HCT116 (cell line): ENCODE results near the gene SAMD1. TPM values are rescaled to one million over a fixed set of nuclear protein-coding genes. Genes with fewer than 3 reads are reported as not detected.

ENCODE experiments used
- ATAC-seq: fragments of 200-7000 bp; cut with Tn5 transposase; 2 replicates; pipeline ENCODE4 v1.9.1; 2020; ENCODE audit warnings: mild to moderate bottlenecking, moderate library complexity
- BruUV-seq: library from RNA; stranded (reverse); fragments of 400-500 nt; replicated peaks from 2 replicates; lab custom pipeline; 2021; lab: Mats Ljungman, UMichigan
- CTCF ChIA-PET: fragments of 300-600 bp; sonication (Branson Sonifier 250); formaldehyde crosslinking; loops from one replicate; lab custom pipeline; 2021; ENCODE audit warnings: antibody characterized with exemption; lab: Charles Lee
- POLR2A ChIA-PET: fragments of 300-600, 350-600 bp; sonication (Branson Sonifier 250); formaldehyde crosslinking; loops from one replicate; lab custom pipeline; 2021; ENCODE audit warnings: antibody characterized with exemption; lab: Charles Lee
- RAD21 ChIA-PET, 2 experiments: fragments of 300-600 bp; sonication (Branson Sonifier 250); formaldehyde crosslinking; loops; one replicate each; lab custom pipeline; 2023; ENCODE audit warnings: low total read pairs in 2 of 2; ENCODE audit not compliant: uncharacterized antibody in 2 of 2, unreplicated experiment in 2 of 2, low non-redundant PET in 1 of 2; lab: Charles Lee
- DNase-seq: peaks from one replicate; pipeline ENCODE4 v3.0.0-alpha.2; 2010; ENCODE audit warnings: low read depth, low spot score
- H2AFZ ChIP-seq: fragments of 200-600 bp; shearing (Covaris generic), sonication (generic); 2 replicates; pipeline ENCODE4 v1.6.1; 2017; ENCODE audit warnings: low read depth, mixed run types, mixed read lengths, antibody characterized with exemption, low read length; ENCODE audit not compliant: poor library complexity, severe bottlenecking
- H3K27ac ChIP-seq: 2 replicates; pipeline ENCODE4 v1.5.1; 2012; ENCODE audit warnings: low read depth, low read length
- H3K27me3 ChIP-seq: fragments of 200-600 bp; sonication (generic); 2 replicates; pipeline ENCODE4 v1.6.1; 2016; ENCODE audit warnings: mixed run types, low read length, mixed read lengths; ENCODE audit not compliant: insufficient read depth
- H3K36me3 ChIP-seq, 2 experiments: fragments of 200-500 bp in 1 of 2; fragments of 200-600 bp in 1 of 2; sonication (Bioruptor generic) in 1 of 2; sonication (generic) in 1 of 2; 2 replicates each; pipeline versions ENCODE4 v1.5.1 to v1.6.1; 2014 to 2016; ENCODE audit warnings: low read length in 2 of 2, inconsistent platforms in 1 of 2, mixed read lengths in 1 of 2, mixed run types in 1 of 2; ENCODE audit not compliant: insufficient read depth in 2 of 2, control insufficient read depth in 1 of 2
- H3K4me1 ChIP-seq, 2 experiments: fragments of 200-600 bp in 1 of 2; sonication (generic) in 1 of 2; 2 replicates each; pipeline versions ENCODE4 v1.5.1 to v1.6.1; 2012 to 2017; ENCODE audit warnings: low read length in 2 of 2, inconsistent platforms in 1 of 2, mild to moderate bottlenecking in 1 of 2, mixed read lengths in 1 of 2, mixed run types in 1 of 2, moderate library complexity in 1 of 2; ENCODE audit not compliant: insufficient read depth in 2 of 2, control insufficient read depth in 1 of 2
- H3K4me2 ChIP-seq: fragments of 200-600 bp; sonication (generic); 2 replicates; pipeline ENCODE4 v1.6.1; 2017; ENCODE audit warnings: mixed run types, low read length, mixed read lengths
- H3K4me3 ChIP-seq, 2 experiments: fragments of 200-600 bp in 1 of 2; sonication (generic) in 1 of 2; replicated peaks in 1 of 2; 2 replicates each; pipeline ENCODE4 v1.5.1; 2011 to 2016; ENCODE audit warnings: low read length in 2 of 2, control low read depth in 1 of 2, low read depth in 1 of 2, mild to moderate bottlenecking in 1 of 2, mixed read lengths in 1 of 2, mixed run types in 1 of 2
- H3K79me2 ChIP-seq: fragments of 200-600 bp; sonication (generic); 2 replicates; pipeline ENCODE4 v1.6.1; 2017; ENCODE audit warnings: mild to moderate bottlenecking, mixed run types, low read length, moderate library complexity, mixed read lengths; ENCODE audit not compliant: insufficient read depth
- H3K9ac ChIP-seq: fragments of 200-600 bp; sonication (generic); 2 replicates; pipeline ENCODE4 v1.6.1; 2016; ENCODE audit warnings: low read length, mixed read lengths
- H3K9me2 ChIP-seq: fragments of 200-600 bp; sonication (generic), shearing (Covaris generic); 2 replicates; pipeline ENCODE4 v1.6.1; 2017; ENCODE audit warnings: mixed run types, mild to moderate bottlenecking, moderate library complexity; ENCODE audit not compliant: insufficient read depth
- H3K9me3 ChIP-seq, 2 experiments: fragments of 200-500 bp in 1 of 2; fragments of 200-600 bp in 1 of 2; sonication (Bioruptor generic) in 1 of 2; sonication (generic) in 1 of 2; 2 replicates each; pipeline ENCODE4 v1.6.1; 2014 to 2017; ENCODE audit warnings: low read length in 2 of 2, mixed read lengths in 2 of 2, inconsistent platforms in 1 of 2, low read depth in 1 of 2, mild to moderate bottlenecking in 1 of 2, mixed run types in 1 of 2, moderate library complexity in 1 of 2; ENCODE audit not compliant: control insufficient read depth in 1 of 2, insufficient read depth in 1 of 2
- H4K20me1 ChIP-seq: fragments of 200-600 bp; sonication (generic), shearing (Covaris generic); 2 replicates; pipeline ENCODE4 v1.6.1; 2017; ENCODE audit warnings: mixed run types, mild to moderate bottlenecking, moderate library complexity; ENCODE audit not compliant: insufficient read depth
- CBX3 ChIP-seq: IDR thresholded peaks from 2 replicates; pipeline ENCODE4 v1.6.1; 2012; ENCODE audit warnings: low read depth
- CEBPB ChIP-seq: IDR thresholded peaks from 2 replicates; pipeline ENCODE4 v1.6.1; 2012; ENCODE audit warnings: low read depth
- FOSL1 ChIP-seq: IDR thresholded peaks from 2 replicates; pipeline ENCODE4 v1.6.1; 2012; ENCODE audit warnings: low read depth
- JUND ChIP-seq: IDR thresholded peaks from 2 replicates; pipeline ENCODE4 v1.6.1; 2012
- POLR2A ChIP-seq: IDR thresholded peaks from 2 replicates; pipeline ENCODE4 v1.7.0; 2011; ENCODE audit warnings: borderline replicate concordance; ENCODE audit not compliant: insufficient read depth, insufficient read length; ENCODE audit errors: extremely low read depth
- POLR2AphosphoS5 ChIP-seq: IDR thresholded peaks from 2 replicates; pipeline ENCODE4 v1.6.1; 2011; ENCODE audit warnings: mild to moderate bottlenecking, low read depth, low read length, moderate library complexity
- SIN3A ChIP-seq: IDR thresholded peaks from 2 replicates; pipeline ENCODE4 v1.6.1; 2012; ENCODE audit warnings: low read depth
- SP1 ChIP-seq: IDR thresholded peaks from 2 replicates; pipeline ENCODE4 v1.6.1; 2012; ENCODE audit warnings: low read depth
- SRF ChIP-seq: IDR thresholded peaks from 2 replicates; pipeline ENCODE4 v1.6.1; 2012; ENCODE audit warnings: low read depth
- YY1 ChIP-seq: IDR thresholded peaks from 2 replicates; pipeline ENCODE4 v1.6.1; 2011; ENCODE audit warnings: low read length, low read depth, moderate library complexity, mild to moderate bottlenecking; ENCODE audit not compliant: insufficient replicate concordance; ENCODE audit errors: extremely low read depth
- intact Hi-C: fragments of 100-400 bp; cut with micrococcal nuclease; formaldehyde crosslinking; loops from 2 replicates; pipeline ENCODE4 v1.10.0; 2022
- total RNA-seq: library from RNA; stranded (reverse); gene quantifications from one replicate; pipeline ENCODE4 v1.2.1, GENCODE V29; 2021; ENCODE audit not compliant: unreplicated experiment
- TF ChIP-seq, protein P1 (sequence below): IDR thresholded peaks from 2 replicates; pipeline ENCODE4 v1.6.1; 2011; ENCODE audit warnings: mild to moderate bottlenecking, low read length, moderate library complexity; ENCODE audit not compliant: insufficient replicate concordance; ENCODE audit errors: extremely low read depth
- TF ChIP-seq, protein P2 (sequence below), 3 experiments: fragments of 200-600 bp in 1 of 3; sonication (generic) in 1 of 3; IDR thresholded peaks in 2 of 3; conservative IDR thresholded peaks in 1 of 3; 2 replicates each; pipeline ENCODE4 v1.5.1; 2012 to 2017; ENCODE audit warnings: low read depth in 2 of 3, low read length in 2 of 3, antibody characterized with exemption in 1 of 3, borderline replicate concordance in 1 of 3, control low read depth in 1 of 3, mild to moderate bottlenecking in 1 of 3, mixed read lengths in 1 of 3, mixed run types in 1 of 3, moderate library complexity in 1 of 3; ENCODE audit not compliant: insufficient read depth in 1 of 3
- TF ChIP-seq, protein P3 (sequence below): IDR thresholded peaks from 2 replicates; pipeline ENCODE4 v1.6.1; 2012; ENCODE audit warnings: low read depth
- TF ChIP-seq, protein P4 (sequence below): IDR thresholded peaks from 2 replicates; pipeline ENCODE4 v1.6.1; 2012

Gene SAMD1
- total RNA-seq, 1 experiment from 2014 or later = 62.9 TPM

DNA sequence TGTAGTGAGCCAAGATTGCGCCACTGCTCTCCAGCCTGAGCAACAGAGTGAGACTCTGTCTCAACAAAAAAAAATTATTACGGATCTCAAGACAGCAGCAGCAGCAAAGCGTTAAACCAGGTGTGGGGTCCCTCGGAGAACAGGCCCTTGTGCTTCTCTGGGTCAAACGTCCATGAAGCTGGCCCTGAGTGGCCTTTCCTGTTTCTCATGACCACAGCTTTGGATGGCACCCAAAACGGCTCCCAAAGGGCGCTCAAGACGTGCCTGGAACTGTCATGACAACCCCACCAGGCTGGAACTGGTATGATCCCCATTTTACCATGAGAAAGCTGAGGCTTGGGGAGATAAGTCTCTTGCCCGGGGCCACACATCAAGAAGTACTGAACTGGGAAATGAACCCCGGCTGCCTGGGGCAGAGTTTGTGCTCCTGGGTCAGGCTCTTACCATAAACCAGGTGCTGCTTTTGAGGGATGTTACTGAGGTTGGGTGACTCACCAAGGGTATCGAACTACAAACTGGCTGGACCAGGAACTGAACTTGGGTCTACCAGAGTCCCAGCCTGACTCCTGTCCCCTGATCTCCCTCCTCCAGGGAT lies 11.6 kb upstream of the SAMD1 start (continued):
- TF ChIP-seq, protein P1, sequence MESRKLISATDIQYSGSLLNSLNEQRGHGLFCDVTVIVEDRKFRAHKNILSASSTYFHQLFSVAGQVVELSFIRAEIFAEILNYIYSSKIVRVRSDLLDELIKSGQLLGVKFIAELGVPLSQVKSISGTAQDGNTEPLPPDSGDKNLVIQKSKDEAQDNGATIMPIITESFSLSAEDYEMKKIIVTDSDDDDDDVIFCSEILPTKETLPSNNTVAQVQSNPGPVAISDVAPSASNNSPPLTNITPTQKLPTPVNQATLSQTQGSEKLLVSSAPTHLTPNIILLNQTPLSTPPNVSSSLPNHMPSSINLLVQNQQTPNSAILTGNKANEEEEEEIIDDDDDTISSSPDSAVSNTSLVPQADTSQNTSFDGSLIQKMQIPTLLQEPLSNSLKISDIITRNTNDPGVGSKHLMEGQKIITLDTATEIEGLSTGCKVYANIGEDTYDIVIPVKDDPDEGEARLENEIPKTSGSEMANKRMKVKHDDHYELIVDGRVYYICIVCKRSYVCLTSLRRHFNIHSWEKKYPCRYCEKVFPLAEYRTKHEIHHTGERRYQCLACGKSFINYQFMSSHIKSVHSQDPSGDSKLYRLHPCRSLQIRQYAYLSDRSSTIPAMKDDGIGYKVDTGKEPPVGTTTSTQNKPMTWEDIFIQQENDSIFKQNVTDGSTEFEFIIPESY = no peak
- no peak for TF ChIP-seq YY1
- TF ChIP-seq, protein P2, sequence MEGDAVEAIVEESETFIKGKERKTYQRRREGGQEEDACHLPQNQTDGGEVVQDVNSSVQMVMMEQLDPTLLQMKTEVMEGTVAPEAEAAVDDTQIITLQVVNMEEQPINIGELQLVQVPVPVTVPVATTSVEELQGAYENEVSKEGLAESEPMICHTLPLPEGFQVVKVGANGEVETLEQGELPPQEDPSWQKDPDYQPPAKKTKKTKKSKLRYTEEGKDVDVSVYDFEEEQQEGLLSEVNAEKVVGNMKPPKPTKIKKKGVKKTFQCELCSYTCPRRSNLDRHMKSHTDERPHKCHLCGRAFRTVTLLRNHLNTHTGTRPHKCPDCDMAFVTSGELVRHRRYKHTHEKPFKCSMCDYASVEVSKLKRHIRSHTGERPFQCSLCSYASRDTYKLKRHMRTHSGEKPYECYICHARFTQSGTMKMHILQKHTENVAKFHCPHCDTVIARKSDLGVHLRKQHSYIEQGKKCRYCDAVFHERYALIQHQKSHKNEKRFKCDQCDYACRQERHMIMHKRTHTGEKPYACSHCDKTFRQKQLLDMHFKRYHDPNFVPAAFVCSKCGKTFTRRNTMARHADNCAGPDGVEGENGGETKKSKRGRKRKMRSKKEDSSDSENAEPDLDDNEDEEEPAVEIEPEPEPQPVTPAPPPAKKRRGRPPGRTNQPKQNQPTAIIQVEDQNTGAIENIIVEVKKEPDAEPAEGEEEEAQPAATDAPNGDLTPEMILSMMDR (IDR thresholded peaks at IDR 0.05 in 2 of 3, conservative IDR thresholded peaks at IDR 0.05 in 1 of 3; ENCODE audit: borderline replicate concordance in 1 of 3, insufficient read depth in 1 of 3, low read depth in 2 of 3, low read length in 2 of 3) = no peak

DNA sequence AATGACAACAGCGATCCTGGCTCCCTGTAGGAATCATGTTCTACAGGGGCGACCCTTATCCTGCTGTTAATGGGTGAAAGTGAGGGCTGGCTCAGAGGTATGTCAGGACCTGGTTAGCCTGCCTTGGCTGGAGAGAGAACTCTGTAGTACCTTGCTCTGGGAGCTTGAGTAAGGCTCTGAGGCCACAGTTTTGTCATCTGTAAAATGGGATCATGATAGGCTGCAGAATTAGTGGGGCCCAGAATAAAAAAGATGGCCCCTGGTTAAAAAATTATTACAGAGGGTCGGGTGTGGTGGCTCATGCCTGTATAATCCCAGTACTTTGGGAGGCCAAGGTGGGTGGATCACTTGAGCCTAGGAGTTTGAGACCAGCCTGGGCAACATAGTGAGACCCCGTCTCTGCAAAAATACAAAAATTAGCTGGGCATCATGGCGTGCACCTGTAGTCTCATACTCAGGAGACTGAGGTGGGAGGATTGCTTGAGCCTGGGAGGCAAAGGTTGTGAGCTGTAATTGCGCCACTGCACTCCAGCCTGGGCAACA lies 10.5 kb upstream of the SAMD1 start:
- CTCF ChIA-PET = no interaction called here
- DNase-seq = no peak
- TF ChIP-seq, protein P3, sequence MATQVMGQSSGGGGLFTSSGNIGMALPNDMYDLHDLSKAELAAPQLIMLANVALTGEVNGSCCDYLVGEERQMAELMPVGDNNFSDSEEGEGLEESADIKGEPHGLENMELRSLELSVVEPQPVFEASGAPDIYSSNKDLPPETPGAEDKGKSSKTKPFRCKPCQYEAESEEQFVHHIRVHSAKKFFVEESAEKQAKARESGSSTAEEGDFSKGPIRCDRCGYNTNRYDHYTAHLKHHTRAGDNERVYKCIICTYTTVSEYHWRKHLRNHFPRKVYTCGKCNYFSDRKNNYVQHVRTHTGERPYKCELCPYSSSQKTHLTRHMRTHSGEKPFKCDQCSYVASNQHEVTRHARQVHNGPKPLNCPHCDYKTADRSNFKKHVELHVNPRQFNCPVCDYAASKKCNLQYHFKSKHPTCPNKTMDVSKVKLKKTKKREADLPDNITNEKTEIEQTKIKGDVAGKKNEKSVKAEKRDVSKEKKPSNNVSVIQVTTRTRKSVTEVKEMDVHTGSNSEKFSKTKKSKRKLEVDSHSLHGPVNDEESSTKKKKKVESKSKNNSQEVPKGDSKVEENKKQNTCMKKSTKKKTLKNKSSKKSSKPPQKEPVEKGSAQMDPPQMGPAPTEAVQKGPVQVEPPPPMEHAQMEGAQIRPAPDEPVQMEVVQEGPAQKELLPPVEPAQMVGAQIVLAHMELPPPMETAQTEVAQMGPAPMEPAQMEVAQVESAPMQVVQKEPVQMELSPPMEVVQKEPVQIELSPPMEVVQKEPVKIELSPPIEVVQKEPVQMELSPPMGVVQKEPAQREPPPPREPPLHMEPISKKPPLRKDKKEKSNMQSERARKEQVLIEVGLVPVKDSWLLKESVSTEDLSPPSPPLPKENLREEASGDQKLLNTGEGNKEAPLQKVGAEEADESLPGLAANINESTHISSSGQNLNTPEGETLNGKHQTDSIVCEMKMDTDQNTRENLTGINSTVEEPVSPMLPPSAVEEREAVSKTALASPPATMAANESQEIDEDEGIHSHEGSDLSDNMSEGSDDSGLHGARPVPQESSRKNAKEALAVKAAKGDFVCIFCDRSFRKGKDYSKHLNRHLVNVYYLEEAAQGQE = no peak
- no peak for TF ChIP-seq POLR2A
- no peak for TF ChIP-seq CEBPB
- TF ChIP-seq, protein P1 = no peak
- TF ChIP-seq SP1 = no peak
- no peak for TF ChIP-seq SRF
- TF ChIP-seq, protein P4, sequence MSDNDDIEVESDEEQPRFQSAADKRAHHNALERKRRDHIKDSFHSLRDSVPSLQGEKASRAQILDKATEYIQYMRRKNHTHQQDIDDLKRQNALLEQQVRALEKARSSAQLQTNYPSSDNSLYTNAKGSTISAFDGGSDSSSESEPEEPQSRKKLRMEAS = no peak
- TF ChIP-seq FOSL1 = no peak
- no peak for TF ChIP-seq POLR2AphosphoS5
- TF ChIP-seq SIN3A = no peak
- no peak for TF ChIP-seq JUND
- TF ChIP-seq CBX3 = no peak

More for the DNA sequence above, 10.5 kb upstream of the SAMD1 start:
- H3K9me2 ChIP-seq = no peaks in the 10 kb centered on the region
- H4K20me1 ChIP-seq = no peaks in the 10 kb centered on the region
- H3K9me3 ChIP-seq = no peaks in the 10 kb centered on the region
- POLR2A ChIA-PET = no interaction called here
- H3K27me3 ChIP-seq = no peaks in the 10 kb centered on the region
- peaks cover 8 to 18% of the 10 kb centered on the region in 2 experiments for H3K36me3 ChIP-seq
- H3K4me2 ChIP-seq = no peak overlapping the region
- H3K4me1 ChIP-seq = 0 out of 4 replicates have a peak, but pooled peaks cover 0 to 4% of the 10 kb centered on the region in 2 experiments
- H2AFZ ChIP-seq = no peak overlapping the region
- ATAC-seq = no peak
- H3K27ac ChIP-seq = no peak overlapping the region
- no TSS peak for BruUV-seq
- no peak overlapping the region for H3K4me3 ChIP-seq
- no peaks in the 10 kb centered on the region for H3K79me2 ChIP-seq
- no peak overlapping the region for H3K9ac ChIP-seq
- RAD21 ChIA-PET = no interaction called here
- intact Hi-C loops = no loop called here
